H1 (cell line): ENCODE measurements around the gene NDST4. TPM values are rescaled to one million over a fixed set of nuclear protein-coding genes. Genes with fewer than 3 reads are reported as not detected.

Experiments used
- CTCF ChIA-PET: fragments of 300-600 bp; sonication (Branson Sonifier 250); formaldehyde crosslinking; loops from one replicate; lab custom pipeline; 2021; ENCODE audit not compliant: partially characterized antibody; lab: Charles Lee
- POLR2A ChIA-PET: fragments of 300-600 bp; sonication (Branson Sonifier 250); formaldehyde crosslinking; loops from one replicate; lab custom pipeline; 2021; ENCODE audit warnings: inconsistent platforms; ENCODE audit not compliant: partially characterized antibody; lab: Charles Lee
- DNase-seq, 2 experiments: peaks; one replicate each; pipeline versions ENCODE4 v3.0.0 to v3.0.0-alpha.2; 2010 to 2022; ENCODE audit warnings: low spot score in 2 of 2, low read depth in 1 of 2, mixed read lengths in 1 of 2
- FAIRE-seq: peaks from 2 replicates; lab custom pipeline; 2011; peaks lifted over from hg19 to GRCh38; lab: Jason Lieb, UNC
- H2AFZ ChIP-seq: 2 replicates; pipeline ENCODE4 v1.8.1; 2012; ENCODE audit warnings: low read length, inconsistent platforms
- H2AK5ac ChIP-seq: 2 replicates; pipeline ENCODE4 v1.6.1; 2013; ENCODE audit warnings: low read depth, low read length
- H2BK120ac ChIP-seq: replicated peaks from 2 replicates; pipeline ENCODE3; 2013; ENCODE audit warnings: low read depth, low read length, inconsistent platforms
- H2BK12ac ChIP-seq: 2 replicates; pipeline ENCODE4 v1.6.1; 2013; ENCODE audit warnings: low read depth, low read length
- H2BK15ac ChIP-seq: 2 replicates; pipeline ENCODE4 v1.6.1; 2013; ENCODE audit warnings: low read length
- H2BK20ac ChIP-seq: 2 replicates; pipeline ENCODE4 v1.6.1; 2013; ENCODE audit warnings: low read length
- H2BK5ac ChIP-seq: 2 replicates; pipeline ENCODE4 v1.6.1; 2013; ENCODE audit warnings: low read depth, low read length
- H3K14ac ChIP-seq: 2 replicates; pipeline ENCODE4 v1.6.1; 2013; ENCODE audit warnings: inconsistent platforms; ENCODE audit not compliant: insufficient read length
- H3K18ac ChIP-seq: 2 replicates; pipeline ENCODE4 v1.6.1; 2013; ENCODE audit warnings: low read length; ENCODE audit errors: extremely low read depth
- H3K23ac ChIP-seq: 2 replicates; pipeline ENCODE4 v1.6.1; 2013; ENCODE audit warnings: inconsistent platforms; ENCODE audit not compliant: insufficient read length
- H3K23me2 ChIP-seq: 2 replicates; pipeline ENCODE4 v1.6.1; 2013; ENCODE audit warnings: low read depth, low read length
- H3K27ac ChIP-seq: 2 replicates; pipeline ENCODE4 v1.6.1; 2011; ENCODE audit warnings: low read depth, low read length, inconsistent platforms
- H3K27me3 ChIP-seq, 4 experiments: replicated peaks in 1 of 4; 1 replicate in 1 of 4; 2 replicates in 3 of 4; pipeline versions ENCODE4 v1.6.1 to v1.8.1; 2011 to 2013; ENCODE audit warnings: low read length in 3 of 4, mild to moderate bottlenecking in 3 of 4, inconsistent platforms in 2 of 4, mixed read lengths in 2 of 4, moderate library complexity in 1 of 4; ENCODE audit not compliant: control insufficient read depth in 3 of 4, insufficient read depth in 3 of 4; ENCODE audit errors: extremely low read depth in 1 of 4
- H3K36me3 ChIP-seq, 4 experiments: 2 replicates each; pipeline versions ENCODE4 v1.6.1 to v1.8.1; 2011 to 2013; ENCODE audit warnings: mild to moderate bottlenecking in 4 of 4, low read length in 3 of 4, moderate library complexity in 2 of 4, control low read depth in 1 of 4, inconsistent platforms in 1 of 4; ENCODE audit not compliant: insufficient read depth in 4 of 4, control insufficient read depth in 2 of 4
- H3K4ac ChIP-seq: replicated peaks from 2 replicates; pipeline ENCODE3; 2013; ENCODE audit warnings: low read length, low read depth, mixed read lengths, inconsistent platforms; ENCODE audit not compliant: insufficient read length
- H3K4me1 ChIP-seq, 4 experiments: replicated peaks in 1 of 4; 1 replicate in 1 of 4; 2 replicates in 3 of 4; pipeline versions ENCODE4 v1.6.1 to v1.8.1; 2011 to 2013; ENCODE audit warnings: low read length in 3 of 4, inconsistent platforms in 2 of 4, mixed read lengths in 1 of 4; ENCODE audit not compliant: insufficient read depth in 4 of 4, control insufficient read depth in 3 of 4
- H3K4me2 ChIP-seq, 2 experiments: 2 replicates each; pipeline versions ENCODE4 v1.6.1 to v1.8.1; 2011 to 2013; ENCODE audit warnings: low read depth in 2 of 2, low read length in 2 of 2, control low read depth in 1 of 2, inconsistent platforms in 1 of 2, mild to moderate bottlenecking in 1 of 2; ENCODE audit not compliant: insufficient read depth in 1 of 2
- H3K4me3 ChIP-seq, 4 experiments: fragments of 200-600, 300-600 bp in 1 of 4; sonication (generic), shearing (Covaris generic), sonication (Bioruptor Twin) in 1 of 4; 2 replicates each; pipeline versions ENCODE4 v1.5.1 to v1.8.1; 2011 to 2016; ENCODE audit warnings: low read length in 4 of 4, low read depth in 3 of 4, control low read depth in 2 of 4, inconsistent platforms in 2 of 4, mild to moderate bottlenecking in 2 of 4, mixed read lengths in 1 of 4, moderate library complexity in 1 of 4; ENCODE audit not compliant: insufficient read depth in 2 of 4; ENCODE audit errors: extremely low read depth in 1 of 4
- H3K56ac ChIP-seq: replicated peaks from 2 replicates; pipeline ENCODE3; 2013; ENCODE audit warnings: low read depth, mild to moderate bottlenecking, mixed read lengths, low read length, inconsistent platforms; ENCODE audit not compliant: insufficient read length
- H3K79me1 ChIP-seq: 2 replicates; pipeline ENCODE4 v1.6.1; 2013; ENCODE audit warnings: low read depth, low read length, control low read depth
- H3K79me2 ChIP-seq, 2 experiments: 2 replicates each; pipeline versions ENCODE4 v1.6.1 to v1.8.1; 2012 to 2013; ENCODE audit warnings: low read length in 2 of 2, mild to moderate bottlenecking in 2 of 2, inconsistent platforms in 1 of 2; ENCODE audit not compliant: insufficient read depth in 2 of 2, control insufficient read depth in 1 of 2
- H3K9ac ChIP-seq, 4 experiments: replicated peaks in 1 of 4; 1 replicate in 1 of 4; 2 replicates in 3 of 4; pipeline versions ENCODE4 v1.6.1 to v1.8.1; 2011 to 2013; ENCODE audit warnings: low read depth in 3 of 4, low read length in 3 of 4, control low read depth in 2 of 4, mild to moderate bottlenecking in 2 of 4, moderate library complexity in 2 of 4, inconsistent platforms in 1 of 4; ENCODE audit errors: extremely low read depth in 1 of 4
- H3K9me3 ChIP-seq, 2 experiments: 2 replicates each; pipeline versions ENCODE4 v1.6.1 to v1.8.1; 2012 to 2013; ENCODE audit warnings: mild to moderate bottlenecking in 2 of 2, moderate library complexity in 2 of 2, control low read depth in 1 of 2, inconsistent platforms in 1 of 2, low read depth in 1 of 2, low read length in 1 of 2, mixed read lengths in 1 of 2; ENCODE audit not compliant: insufficient read depth in 2 of 2
- H4K20me1 ChIP-seq, 2 experiments: replicated peaks in 1 of 2; 2 replicates each; pipeline versions ENCODE3 to v1.8.1; 2011 to 2013; ENCODE audit warnings: inconsistent platforms in 2 of 2, low read length in 2 of 2, mild to moderate bottlenecking in 1 of 2; ENCODE audit not compliant: insufficient read depth in 2 of 2, control insufficient read depth in 1 of 2
- H4K5ac ChIP-seq: 2 replicates; pipeline ENCODE4 v1.6.1; 2013; ENCODE audit warnings: low read length, low read depth, mixed read lengths, inconsistent platforms; ENCODE audit not compliant: insufficient read length
- H4K8ac ChIP-seq: 2 replicates; pipeline ENCODE4 v1.8.0; 2013; ENCODE audit warnings: mild to moderate bottlenecking, moderate library complexity, low read length, inconsistent platforms; ENCODE audit not compliant: insufficient read depth; ENCODE audit errors: extremely low read depth
- H4K91ac ChIP-seq: replicated peaks from 2 replicates; pipeline ENCODE3; 2013; ENCODE audit warnings: low read length, mixed read lengths, inconsistent platforms; ENCODE audit not compliant: insufficient read length
- BCL11A ChIP-seq, 2 experiments: IDR thresholded peaks; one replicate each; pipeline ENCODE4 v1.6.1; 2011; ENCODE audit warnings: low read depth in 2 of 2, low read length in 2 of 2, mild to moderate bottlenecking in 2 of 2
- CBX8 ChIP-seq: fragments of 300-800, 300-1000 bp; sonication (generic); IDR thresholded peaks from 2 replicates; pipeline ENCODE4 v1.7.1; 2016; ENCODE audit warnings: low read depth, low read length, borderline replicate concordance
- CTBP2 ChIP-seq: IDR thresholded peaks from 2 replicates; pipeline ENCODE4 v1.7.0; 2011; ENCODE audit warnings: borderline replicate concordance, mild to moderate bottlenecking, moderate library complexity, mixed read lengths, low read length; ENCODE audit not compliant: insufficient read depth, insufficient read length
- EGR1 ChIP-seq: IDR thresholded peaks from 2 replicates; pipeline ENCODE4 v1.6.1; 2011; ENCODE audit warnings: low read depth, low read length, borderline replicate concordance
- JUN ChIP-seq: IDR thresholded peaks from 2 replicates; pipeline ENCODE4 v1.6.1; 2011; ENCODE audit warnings: low read depth, mild to moderate bottlenecking, improper control_type of control experiment, low read length
- JUND ChIP-seq: IDR thresholded peaks from 2 replicates; pipeline ENCODE4 v1.6.1; 2011; ENCODE audit warnings: mild to moderate bottlenecking, improper control_type of control experiment, low read length
- KDM5A ChIP-seq: fragments of 200-600 bp; IDR thresholded peaks from 2 replicates; pipeline ENCODE4 v1.7.1; 2012; ENCODE audit warnings: mild to moderate bottlenecking, low read length, inconsistent platforms, mixed read lengths
- RAD21 ChIP-seq, 2 experiments: IDR thresholded peaks in 1 of 2; conservative IDR thresholded peaks in 1 of 2; 2 replicates each; pipeline ENCODE4 v1.6.1; 2011; ENCODE audit warnings: low read depth in 2 of 2, low read length in 2 of 2, improper control_type of control experiment in 1 of 2, inconsistent platforms in 1 of 2, mild to moderate bottlenecking in 1 of 2, moderate library complexity in 1 of 2
- RBBP5 ChIP-seq: IDR thresholded peaks from 2 replicates; pipeline ENCODE4 v1.7.1; 2012; ENCODE audit warnings: low read depth, mild to moderate bottlenecking, inconsistent platforms, low read length, moderate library complexity, borderline replicate concordance
- RFX5 ChIP-seq: IDR thresholded peaks from 2 replicates; pipeline ENCODE4 v1.6.1; 2011; ENCODE audit warnings: low read depth, low read length, improper control_type of control experiment, borderline replicate concordance
- SIRT6 ChIP-seq: IDR thresholded peaks from one replicate; pipeline ENCODE4 v1.7.1; 2012; ENCODE audit warnings: low read length, inconsistent platforms
- SIX5 ChIP-seq: IDR thresholded peaks from 2 replicates; pipeline ENCODE4 v1.6.1; 2011; ENCODE audit warnings: mild to moderate bottlenecking, low read depth, low read length
- SP4 ChIP-seq: IDR thresholded peaks from 2 replicates; pipeline ENCODE4 v1.6.1; 2012; ENCODE audit warnings: low read length, inconsistent platforms
- TAF1 ChIP-seq: IDR thresholded peaks from 2 replicates; pipeline ENCODE4 v1.6.1; 2011; ENCODE audit warnings: mild to moderate bottlenecking, low read depth, low read length
- TAF7 ChIP-seq: optimal IDR thresholded peaks from 2 replicates; pipeline ENCODE3; 2011; ENCODE audit warnings: low read depth, mild to moderate bottlenecking, inconsistent platforms, low read length, moderate library complexity, borderline replicate concordance
- WGBS, 2 experiments: shearing (Covaris generic) in 1 of 2; methylation state at CpG; one replicate each; pipeline versions ENCODE4 v1.1.6 to v1.1.7; 2013 to 2015; ENCODE audit warnings: low lambda C conversion rate in 2 of 2, mixed read lengths in 2 of 2, inconsistent platforms in 1 of 2, low coverage in 1 of 2, missing lambda C conversion rate in 1 of 2; ENCODE audit not compliant: insufficient replicate concordance in 2 of 2, insufficient coverage in 1 of 2, insufficient read length in 1 of 2; ENCODE audit errors: extremely low coverage in 1 of 2, missing lambda C conversion rate in 1 of 2; 5-methylcytosine and 5-hydroxymethylcytosine counted together
- polyA plus RNA-seq, 7 experiments: library from polyadenylated mRNA; depleted of rRNA in 3 of 7; stranded (reverse) in 5 of 7; unstranded in 2 of 7; fragments of >200 nt in 5 of 7; fragments of 200-250 nt in 2 of 7; gene quantifications; 1 replicate in 5 of 7; 2 replicates in 1 of 7; 4 replicates in 1 of 7; pipeline versions ENCODE4 v1.2.1 to v1.2.3, GENCODE V29; 2011 to 2013; ENCODE audit warnings: missing spikeins in 2 of 7, mixed read lengths in 2 of 7
- total RNA-seq: library from RNA; stranded (reverse); fragmentation: NEBNext Ultra II Directional; extraction: Animal tissue kit (Norgen Biotek cat#: 25700); gene quantifications from 2 replicates; pipeline ENCODE4 v1.2.1, GENCODE V29; 2021

Gene NDST4
- total and polyA plus RNA-seq, 2 of the 8 experiments (the other 6 are each of a cell fraction or from before 2014, with no cell fraction given): 0.02 TPM; not detected in 1

DNA sequence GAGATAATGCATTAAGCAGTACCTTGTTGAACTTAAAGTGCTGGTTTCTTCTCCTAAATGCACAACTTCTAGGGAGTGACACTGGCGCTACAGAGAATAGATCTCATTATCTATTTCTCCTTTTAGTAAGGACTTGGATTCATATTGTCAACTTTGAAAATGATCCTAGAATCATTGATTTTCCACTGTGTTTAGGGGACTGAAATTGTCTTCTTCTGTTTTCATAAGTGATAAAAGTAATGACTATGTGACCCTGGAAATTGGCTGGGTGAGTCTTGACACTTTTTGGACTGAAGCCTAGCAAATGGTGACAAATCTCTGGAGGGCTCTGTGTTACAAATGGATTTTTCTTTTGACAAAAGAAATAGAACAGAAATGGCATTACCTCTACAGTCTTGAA, 167.8 kb downstream of the NDST4 start:
- H3K18ac ChIP-seq: no peak overlapping the region
- peaks cover 2% of the 10 kb centered on the region; the same call in 1 of the 2 replicates for H3K23me2 ChIP-seq
- no peak overlapping the region for H3K4me3 ChIP-seq
- no peak overlapping the region for H2AFZ ChIP-seq
- H3K27me3 ChIP-seq: no peaks in the 10 kb centered on the region
- no peaks in the 10 kb centered on the region for H3K36me3 ChIP-seq
- no peak for FAIRE-seq
- no peak overlapping the region for H3K4me2 ChIP-seq
- no peak overlapping the region for H3K27ac ChIP-seq
- H3K9ac ChIP-seq: no peak overlapping the region
- H2BK20ac ChIP-seq: no peak overlapping the region
- no peak overlapping the region for H4K5ac ChIP-seq
- CTCF ChIA-PET: interaction anchor here (0.9 to 1.6 kb wide), 5 partner anchors 9 to 64 kb away, joined by 3 to 6 read pairs (median 3); no protein-coding TSS in a partner anchor
- H3K79me1 ChIP-seq: no peaks in the 10 kb centered on the region
- no peaks in the 10 kb centered on the region for H4K20me1 ChIP-seq
- H2AK5ac ChIP-seq: no peak overlapping the region
- H3K23ac ChIP-seq: no peak overlapping the region
- 0 out of 7 replicates have a peak, but pooled peaks cover 0 to 2% (median 0%) of the 10 kb centered on the region in 4 experiments for H3K4me1 ChIP-seq
- H3K9me3 ChIP-seq: no peaks in the 10 kb centered on the region
- no peak overlapping the region for H3K56ac ChIP-seq
- WGBS, 2 experiments: 100% methylated on average over 1 of the region's 1 CpG; no CpG with 5 or more reads in 1 of the 2 experiments
- no peak overlapping the region for H3K4ac ChIP-seq
- POLR2A ChIA-PET: no interaction called here
- no peaks in the 10 kb centered on the region for H3K79me2 ChIP-seq
- H2BK12ac ChIP-seq: no peak overlapping the region
- no peak overlapping the region for H2BK15ac ChIP-seq
- H2BK120ac ChIP-seq: no peak overlapping the region
- no peak overlapping the region for H3K14ac ChIP-seq
- no peak overlapping the region for H2BK5ac ChIP-seq
- DNase-seq: no peak
- H4K91ac ChIP-seq: no peak overlapping the region
- no peak overlapping the region for H4K8ac ChIP-seq
- no peak for TF ChIP-seq CTBP2
- TF ChIP-seq SIRT6: no peak
- TF ChIP-seq TAF1: no peak
- no peak for TF ChIP-seq TAF7
- TF ChIP-seq RAD21 (IDR thresholded peaks at IDR 0.05 in 1 of 2, conservative IDR thresholded peaks at IDR 0.05 in 1 of 2; ENCODE audit: low read depth in 2 of 2, low read length in 2 of 2): no peak
- TF ChIP-seq JUN: no peak
- no peak for TF ChIP-seq BCL11A (IDR thresholded peaks at IDR 0.05; ENCODE audit: low read depth in 2 of 2, low read length in 2 of 2)
- no peak for TF ChIP-seq SIX5
- TF ChIP-seq KDM5A: no peak
- TF ChIP-seq EGR1: no peak
- TF ChIP-seq CBX8: no peak
- no peak for TF ChIP-seq SP4
- no peak for TF ChIP-seq JUND
- no peak for TF ChIP-seq RBBP5
- TF ChIP-seq RFX5: no peak
